Measurements from ENCODE around the gene CPA5. TPM values are rescaled to one million over a fixed set of nuclear protein-coding genes. Genes with fewer than 3 reads are reported as not detected.

Gene CPA5
- polyA plus RNA-seq, 1 of the 3 experiments (the other 2 are of a cell fraction): 1.3 TPM

DNA sequence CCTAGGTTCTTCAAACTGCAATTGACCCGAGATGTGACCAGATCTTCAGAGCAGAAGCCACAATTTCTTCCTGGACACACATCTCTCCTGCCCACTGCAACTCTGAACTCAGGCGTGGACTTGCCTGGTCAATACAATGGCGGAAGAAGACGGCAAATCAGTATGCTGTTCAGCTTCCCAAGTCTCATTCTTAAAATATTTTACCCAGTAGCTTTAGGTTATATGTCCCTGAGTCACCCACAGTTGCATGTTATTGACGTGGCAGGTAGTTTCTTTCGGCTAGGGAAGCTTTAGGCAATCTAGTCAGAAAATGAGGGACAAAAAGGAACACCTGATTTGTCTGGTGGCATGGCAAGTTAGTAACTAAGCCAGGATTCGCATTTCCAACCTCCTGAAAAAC, 73.7 kb downstream of the CPA5 start:
- CTCF ChIA-PET: interaction anchor here (0.6 to 1.0 kb wide), 2 partner anchors 12 to 161 kb away, joined by 3 read pairs; no protein-coding TSS in a partner anchor
- H2AFZ ChIP-seq (ENCODE audit: low read depth): no peak overlapping the region
- no peak for DNase-seq
- H3K4me3 ChIP-seq (ENCODE audit: low read depth in 2 of 2, low read length in 1 of 2): no peak overlapping the region
- no peaks in the 10 kb centered on the region for H3K36me3 ChIP-seq (replicated peaks in 1 of 2; ENCODE audit: control insufficient read depth in 1 of 2, insufficient read depth in 2 of 2, low read length in 1 of 2)
- H3K4me1 ChIP-seq (ENCODE audit: control insufficient read depth in 1 of 2, insufficient read depth in 2 of 2, low read depth in 1 of 2, low read length in 1 of 2): peaks cover 4 to 11% of the 10 kb centered on the region in 2 experiments
- H3K27me3 ChIP-seq (ENCODE audit: insufficient read depth): no peaks in the 10 kb centered on the region
- POLR2A ChIA-PET: no interaction called here
- over 99% methylated on average over 7 of the region's 7 CpGs for WGBS (ENCODE audit: low lambda C conversion rate)
- H3K27ac ChIP-seq (ENCODE audit: low read depth in 2 of 2, low read length in 1 of 2): no peak overlapping the region
- TF ChIP-seq SMC3 (IDR thresholded peaks at IDR 0.05; ENCODE audit: low read depth, low read length) (no peak), POLR2AphosphoS5 (IDR thresholded peaks at IDR 0.05; ENCODE audit: low read depth, low read length) (no peak)
- TF ChIP-seq, protein P1, sequence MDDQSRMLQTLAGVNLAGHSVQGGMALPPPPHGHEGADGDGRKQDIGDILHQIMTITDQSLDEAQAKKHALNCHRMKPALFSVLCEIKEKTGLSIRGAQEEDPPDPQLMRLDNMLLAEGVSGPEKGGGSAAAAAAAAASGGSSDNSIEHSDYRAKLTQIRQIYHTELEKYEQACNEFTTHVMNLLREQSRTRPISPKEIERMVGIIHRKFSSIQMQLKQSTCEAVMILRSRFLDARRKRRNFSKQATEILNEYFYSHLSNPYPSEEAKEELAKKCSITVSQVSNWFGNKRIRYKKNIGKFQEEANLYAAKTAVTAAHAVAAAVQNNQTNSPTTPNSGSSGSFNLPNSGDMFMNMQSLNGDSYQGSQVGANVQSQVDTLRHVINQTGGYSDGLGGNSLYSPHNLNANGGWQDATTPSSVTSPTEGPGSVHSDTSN (IDR thresholded peaks at IDR 0.05): no peak
- no peaks in the 10 kb centered on the region for H3F3A ChIP-seq (replicated peaks; ENCODE audit: insufficient read depth)
- no peaks in the 10 kb centered on the region for H4K20me1 ChIP-seq (ENCODE audit: insufficient read depth)
- no peaks in the 10 kb centered on the region for H3K9me2 ChIP-seq
- no peak overlapping the region for H3K4me2 ChIP-seq
- H3K79me2 ChIP-seq (ENCODE audit: insufficient read depth): no peaks in the 10 kb centered on the region
- no peaks in the 10 kb centered on the region for H3K9me3 ChIP-seq
- no peak overlapping the region for H3K9ac ChIP-seq

Other genes starting within 250 kb of the CPA5 start
- 14.9 and 18.2 TPM in 2 replicates for gene TMEM209, start 139.4 kb upstream of the CPA5 start, polyA plus RNA-seq (2012; rRNA removed)
- gene SSMEM1, start 137.0 kb upstream of the CPA5 start, polyA plus RNA-seq (2012; rRNA removed): not detected in 2 replicates
- 0.03 TPM in 1 of 2 replicates, not detected in the other for gene CPA2, start 78.0 kb upstream of the CPA5 start, polyA plus RNA-seq (2012; rRNA removed)
- gene CPA4, start 51.7 kb upstream of the CPA5 start, polyA plus RNA-seq (2012; rRNA removed): 176 and 243 TPM in 2 replicates
- 0.05 and 0.24 TPM in 2 replicates for gene CPA1, start 35.7 kb downstream of the CPA5 start, polyA plus RNA-seq (2012; rRNA removed)
- 20.9 and 25.8 TPM in 2 replicates for gene CEP41, start 96.2 kb downstream of the CPA5 start, polyA plus RNA-seq (2012; rRNA removed)
- gene MEST, start 147.3 kb downstream of the CPA5 start, polyA plus RNA-seq (2012; rRNA removed): 36.7 and 49.9 TPM in 2 replicates

Data from SK-N-SH (cell line).